Adipocyte (in vitro differentiated cells): Measurements from ENCODE around the gene GSTA5.
A peak's percentile ranks its signal among the peaks of the same experiment; 100 is the strongest.
"Not testable (repeated sequence)": the region's sequence is repeated elsewhere in the genome, so short reads cannot be mapped to it uniquely, and the experiment has no call there.

ENCODE experiments used
- DNase-seq: peaks from one replicate; pipeline ENCODE4 v3.0.0-alpha.2; 2015; ENCODE audit warnings: low read depth
- H3K27me3 ChIP-seq: replicated peaks from 2 replicates; pipeline ENCODE4 v1.7.0; 2013; ENCODE audit warnings: mild to moderate bottlenecking, low read length, moderate library complexity; ENCODE audit not compliant: control insufficient read depth, insufficient read depth
- H3K36me3 ChIP-seq: 2 replicates; pipeline ENCODE4 v1.7.0; 2013; ENCODE audit warnings: low read length, mild to moderate bottlenecking, moderate library complexity; ENCODE audit not compliant: control insufficient read depth, insufficient read depth, severe bottlenecking
- H3K4me1 ChIP-seq: 2 replicates; pipeline ENCODE4 v1.7.0; 2013; ENCODE audit warnings: mild to moderate bottlenecking, low read length, moderate library complexity; ENCODE audit not compliant: control insufficient read depth, insufficient read depth
- H3K4me3 ChIP-seq: 2 replicates; pipeline ENCODE4 v1.7.0; 2013; ENCODE audit warnings: mild to moderate bottlenecking, low read length, moderate library complexity
- H3K9ac ChIP-seq: 2 replicates; pipeline ENCODE4 v1.7.0; 2013; ENCODE audit warnings: mild to moderate bottlenecking, low read length, moderate library complexity
- H3K9me3 ChIP-seq: 2 replicates; pipeline ENCODE4 v1.7.0; 2013; ENCODE audit warnings: mild to moderate bottlenecking, low read length, moderate library complexity; ENCODE audit not compliant: control insufficient read depth

Gene GSTA5

DNA sequence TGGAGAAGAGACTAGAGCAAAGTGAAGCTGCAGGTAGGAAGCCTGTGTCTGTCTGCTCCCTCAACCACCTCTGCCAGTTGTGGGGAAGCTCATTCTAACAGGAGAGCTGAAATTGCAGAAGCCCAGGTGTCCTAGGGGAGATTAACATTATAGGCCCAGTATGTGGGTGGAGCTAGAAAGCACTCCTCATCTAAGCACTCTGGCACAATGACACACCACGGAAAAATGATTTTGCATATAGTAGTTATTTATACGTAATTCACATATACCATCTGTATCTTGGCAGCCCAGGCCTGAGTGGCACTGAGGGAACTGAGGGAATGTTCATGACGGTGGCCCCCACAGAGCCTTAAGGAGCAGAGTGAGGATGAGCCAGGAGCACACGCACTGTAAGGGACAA, 9.7 kb downstream of the GSTA5 start:
- H3K4me3 ChIP-seq, DNase-seq, H3K9ac ChIP-seq, H3K36me3 ChIP-seq, H3K9me3 ChIP-seq, H3K27me3 ChIP-seq: not testable (repeated sequence)
- H3K4me1 ChIP-seq, result peaks cover 13% of the 10 kb centered on the region

DNA sequence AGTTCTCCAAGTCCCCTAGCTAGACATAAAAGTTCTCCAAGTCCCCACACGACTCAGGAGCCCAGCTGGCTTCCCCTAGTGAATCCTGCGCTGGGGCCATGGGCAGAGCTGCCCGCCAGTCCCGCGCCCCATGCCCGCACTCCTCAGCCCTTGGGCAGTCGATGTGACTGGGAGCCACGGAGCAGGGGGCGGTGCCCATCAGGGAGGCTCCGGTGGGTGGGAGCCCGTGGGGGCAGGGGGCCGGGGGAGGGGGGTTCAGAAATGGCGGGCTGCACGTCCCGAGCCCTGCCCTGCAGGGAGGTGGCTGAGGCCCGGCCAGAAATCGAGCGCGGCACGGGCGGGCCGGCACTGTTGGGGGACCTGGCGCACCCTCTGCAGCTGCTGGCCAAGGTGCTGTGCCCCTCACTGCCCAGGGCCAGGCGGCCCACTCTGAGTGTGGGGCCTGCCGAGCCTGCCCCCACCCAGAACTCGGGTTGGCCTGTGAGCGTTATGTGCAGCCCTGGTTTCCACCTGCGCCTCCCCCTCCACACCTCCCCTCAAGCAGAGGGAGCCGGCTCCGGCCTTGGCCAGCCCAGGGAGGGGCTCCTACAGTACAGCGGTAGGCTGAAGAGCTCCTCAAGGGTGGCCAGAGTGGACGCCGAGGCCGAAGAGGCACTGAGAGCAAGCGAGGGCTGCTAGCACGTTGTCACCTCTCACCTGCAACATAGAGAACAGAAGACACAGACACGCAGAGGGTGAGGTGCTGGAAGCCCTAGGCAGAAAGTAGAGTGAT, 11.4 kb downstream of the GSTA5 start:
- H3K9ac ChIP-seq, result no peak overlapping the region
- no peaks in the 10 kb centered on the region for H3K9me3 ChIP-seq
- no peak overlapping the region for H3K4me3 ChIP-seq
- no peak for DNase-seq
- peaks cover 2% of the 10 kb centered on the region for H3K4me1 ChIP-seq
- no peaks in the 10 kb centered on the region for H3K27me3 ChIP-seq
- H3K36me3 ChIP-seq, result no peaks in the 10 kb centered on the region

DNA sequence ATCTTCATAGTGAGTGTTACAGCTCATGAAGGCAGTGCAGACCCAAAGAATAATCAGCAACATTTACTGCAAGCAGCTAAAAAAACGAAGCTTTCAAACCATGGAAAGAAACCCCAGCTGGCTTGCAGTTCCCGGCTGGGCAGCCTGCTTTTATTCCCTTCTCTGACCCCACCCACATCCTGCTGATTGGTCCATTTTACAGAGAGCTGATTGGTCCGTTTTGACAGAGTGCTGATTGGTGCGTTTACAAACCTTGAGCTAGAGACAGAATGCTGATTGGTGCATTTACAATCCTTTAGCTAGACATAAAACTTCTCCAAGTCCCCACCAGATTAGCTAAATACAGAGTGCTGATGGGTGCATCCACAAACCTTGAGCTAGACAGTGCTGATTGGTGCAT, 12.0 kb downstream of the GSTA5 start:
- not testable (repeated sequence) for H3K9ac ChIP-seq, H3K9me3 ChIP-seq, H3K27me3 ChIP-seq, H3K36me3 ChIP-seq, DNase-seq, H3K4me1 ChIP-seq, H3K4me3 ChIP-seq

DNA sequence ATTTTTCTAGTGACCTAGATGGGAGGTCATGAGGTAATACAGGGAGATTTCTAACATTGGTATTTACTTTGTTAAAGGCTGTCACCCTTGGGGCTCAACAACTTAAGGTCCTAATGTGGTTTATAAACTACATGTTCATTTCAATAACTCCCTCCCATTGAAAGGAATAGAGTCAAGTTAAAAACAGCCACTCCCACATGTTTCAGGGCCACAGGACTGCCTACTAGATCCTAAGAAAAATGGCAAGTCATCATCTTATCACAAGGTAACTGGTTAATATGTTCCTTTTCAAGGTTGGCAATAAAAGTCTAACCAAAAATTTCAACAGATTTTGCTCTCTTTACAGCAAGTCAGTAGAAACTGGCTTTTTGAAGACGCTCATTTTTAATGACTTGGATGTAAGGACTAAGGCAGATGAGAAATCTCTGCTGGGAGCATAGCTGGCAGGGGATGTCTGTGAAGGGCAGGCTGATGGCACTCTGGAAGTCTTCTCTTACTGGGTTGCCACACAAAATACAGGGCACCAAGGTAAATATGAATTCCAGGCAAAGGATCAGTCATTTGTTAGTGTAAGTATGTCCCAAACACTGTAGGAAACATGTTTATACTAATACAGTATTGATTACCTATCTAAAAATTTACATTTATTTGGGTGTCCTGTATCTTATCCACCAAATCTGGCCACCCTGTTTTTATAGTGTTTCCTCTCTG, 13.4 kb downstream of the GSTA5 start:
- H3K9me3 ChIP-seq, H3K36me3 ChIP-seq: not testable (repeated sequence)

DNA sequence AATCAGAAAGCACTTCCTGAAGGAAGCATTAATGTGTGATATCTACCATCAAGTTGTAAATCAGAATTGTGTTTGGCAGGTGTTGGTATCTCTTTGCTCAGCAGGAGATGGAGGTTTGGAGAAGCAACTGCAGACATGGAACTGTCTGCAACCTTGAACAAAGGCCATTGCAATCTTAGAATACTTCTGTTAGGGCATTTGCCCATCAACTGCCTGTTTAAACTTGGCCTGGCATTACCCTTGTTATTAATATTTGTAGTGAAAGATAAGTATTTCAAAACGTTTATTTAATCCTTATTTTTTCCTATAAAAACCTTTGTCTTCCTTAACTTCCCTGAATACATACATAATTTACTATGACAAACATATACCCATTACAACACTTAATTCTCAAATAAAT, 14.1 kb downstream of the GSTA5 start:
- Histone ChIP-seq H3K4me1 (no peaks in the 10 kb centered on the region), H3K9me3 (no peaks in the 10 kb centered on the region), H3K27me3 (no peaks in the 10 kb centered on the region), H3K36me3 (no peaks in the 10 kb centered on the region), H3K4me3 (no peak overlapping the region), H3K9ac (no peak overlapping the region)
- DNase-seq, result no peak

More for the DNA sequence above, 13.4 kb downstream of the GSTA5 start:
- H3K4me3 ChIP-seq, DNase-seq, H3K4me1 ChIP-seq, H3K27me3 ChIP-seq, H3K9ac ChIP-seq: not testable (repeated sequence)

DNA sequence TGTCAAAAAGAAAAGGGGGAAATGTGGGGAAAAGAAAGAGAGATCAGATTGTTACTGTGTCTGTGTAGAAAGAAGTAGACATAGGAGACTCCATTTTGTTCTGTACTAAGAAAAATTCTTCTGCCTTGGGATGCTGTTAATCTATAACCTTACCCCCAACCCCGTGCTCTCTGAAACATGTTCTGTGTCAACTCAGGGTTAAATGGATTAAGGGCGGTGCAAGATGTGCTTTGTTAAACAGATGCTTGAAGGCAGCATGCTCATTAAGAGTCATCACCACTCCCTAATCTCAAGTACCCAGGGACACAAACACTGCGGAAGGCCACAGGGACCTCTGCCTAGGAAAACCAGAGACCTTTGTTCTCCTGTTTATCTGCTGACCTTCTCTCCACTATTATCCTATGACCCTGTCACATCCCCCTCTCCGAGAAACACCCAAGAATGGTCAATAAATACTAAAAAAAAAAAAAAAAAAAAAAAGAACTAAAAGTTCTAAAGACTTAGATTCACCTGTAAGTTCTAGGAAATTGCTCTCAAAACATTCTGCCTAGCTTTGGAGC, 14.6 kb downstream of the GSTA5 start:
- H3K9me3 ChIP-seq, H3K4me3 ChIP-seq, H3K4me1 ChIP-seq, H3K27me3 ChIP-seq, DNase-seq, H3K36me3 ChIP-seq, H3K9ac ChIP-seq: not testable (repeated sequence)

DNA sequence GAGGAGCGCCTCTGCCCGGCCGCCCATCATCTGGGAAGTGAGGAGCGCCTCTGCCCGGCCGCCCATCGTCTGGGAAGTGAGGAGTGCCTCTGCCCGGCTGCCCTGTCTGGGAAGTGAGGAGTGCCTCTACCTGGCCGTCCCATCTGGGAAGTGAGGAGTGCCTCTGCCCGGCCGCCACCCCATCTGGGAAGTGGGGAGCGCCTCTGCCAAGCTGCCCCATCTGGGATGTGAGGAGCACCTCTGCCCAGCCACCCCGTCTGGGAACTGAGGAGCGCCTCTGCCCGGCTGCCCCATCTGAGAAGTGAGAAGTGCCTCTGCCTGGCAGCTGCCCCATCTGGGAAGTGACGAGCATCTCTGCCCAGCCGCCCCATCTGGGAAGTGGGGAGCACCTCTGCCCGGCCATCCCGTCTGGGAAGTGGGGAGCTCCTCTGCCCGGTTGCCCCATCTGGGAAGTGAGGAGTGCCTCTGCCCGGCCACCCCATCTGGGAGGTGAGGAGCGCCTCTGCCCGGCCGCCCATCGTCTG, 15.3 kb downstream of the GSTA5 start:
- H3K9me3 ChIP-seq, H3K9ac ChIP-seq, H3K36me3 ChIP-seq, H3K27me3 ChIP-seq, DNase-seq, H3K4me3 ChIP-seq: not testable (repeated sequence)
- H3K4me1 ChIP-seq, result peaks cover 11% of the 10 kb centered on the region

DNA sequence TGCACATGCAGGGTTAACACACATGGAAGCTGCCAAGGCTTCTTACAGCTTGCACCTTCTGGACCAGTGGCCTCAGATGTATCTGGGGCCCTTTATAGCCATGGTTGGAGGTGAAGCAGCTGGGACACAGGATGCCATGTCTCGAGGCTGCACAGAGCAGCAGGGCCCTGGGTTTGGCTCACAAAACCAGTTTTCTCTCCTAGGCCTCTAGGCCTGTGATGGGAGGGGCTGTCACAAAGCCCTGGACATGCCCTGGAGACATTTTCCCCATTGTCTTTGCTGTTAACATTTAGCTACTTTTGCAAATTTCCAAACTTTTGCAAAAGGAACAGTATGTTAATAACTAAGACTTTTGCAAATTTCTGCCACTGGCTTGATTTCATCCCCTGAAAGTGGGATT, 18.8 kb downstream of the GSTA5 start:
- no peaks in the 10 kb centered on the region for H3K9me3 ChIP-seq
- DNase-seq, result no peak
- no peaks in the 10 kb centered on the region for H3K27me3 ChIP-seq
- no peak overlapping the region for H3K9ac ChIP-seq
- peaks cover 40% of the 10 kb centered on the region for H3K4me1 ChIP-seq
- H3K4me3 ChIP-seq, result no peak overlapping the region
- no peaks in the 10 kb centered on the region for H3K36me3 ChIP-seq

DNA sequence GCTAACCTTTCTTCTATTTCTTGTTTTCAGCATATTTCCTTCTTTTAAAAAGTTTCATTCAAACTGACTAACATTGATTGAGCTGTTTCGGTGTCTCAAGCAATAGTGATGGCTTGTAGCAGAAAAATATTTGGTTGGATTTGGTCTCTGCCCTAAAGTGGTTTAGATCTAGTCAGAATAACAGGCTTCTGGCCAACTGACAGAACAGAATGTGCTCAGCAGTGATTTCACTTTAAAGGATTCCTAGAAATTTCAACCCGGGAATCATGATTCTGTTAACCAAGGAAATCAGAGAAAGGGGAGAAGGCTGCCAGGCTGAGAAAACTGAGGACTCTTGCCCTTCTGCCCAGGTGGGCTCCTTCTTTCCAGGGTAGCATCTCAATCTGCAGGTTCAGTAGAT, 20.4 kb downstream of the GSTA5 start:
- no peaks in the 10 kb centered on the region for H3K27me3 ChIP-seq
- no peaks in the 10 kb centered on the region for H3K9me3 ChIP-seq
- DNase-seq, result peak; percentile 84
- H3K9ac ChIP-seq, result peak overlapping the region; percentile 61
- peak overlapping the region; percentile 48 for H3K4me3 ChIP-seq
- no peaks in the 10 kb centered on the region for H3K36me3 ChIP-seq
- H3K4me1 ChIP-seq, result peaks cover 40% of the 10 kb centered on the region

DNA sequence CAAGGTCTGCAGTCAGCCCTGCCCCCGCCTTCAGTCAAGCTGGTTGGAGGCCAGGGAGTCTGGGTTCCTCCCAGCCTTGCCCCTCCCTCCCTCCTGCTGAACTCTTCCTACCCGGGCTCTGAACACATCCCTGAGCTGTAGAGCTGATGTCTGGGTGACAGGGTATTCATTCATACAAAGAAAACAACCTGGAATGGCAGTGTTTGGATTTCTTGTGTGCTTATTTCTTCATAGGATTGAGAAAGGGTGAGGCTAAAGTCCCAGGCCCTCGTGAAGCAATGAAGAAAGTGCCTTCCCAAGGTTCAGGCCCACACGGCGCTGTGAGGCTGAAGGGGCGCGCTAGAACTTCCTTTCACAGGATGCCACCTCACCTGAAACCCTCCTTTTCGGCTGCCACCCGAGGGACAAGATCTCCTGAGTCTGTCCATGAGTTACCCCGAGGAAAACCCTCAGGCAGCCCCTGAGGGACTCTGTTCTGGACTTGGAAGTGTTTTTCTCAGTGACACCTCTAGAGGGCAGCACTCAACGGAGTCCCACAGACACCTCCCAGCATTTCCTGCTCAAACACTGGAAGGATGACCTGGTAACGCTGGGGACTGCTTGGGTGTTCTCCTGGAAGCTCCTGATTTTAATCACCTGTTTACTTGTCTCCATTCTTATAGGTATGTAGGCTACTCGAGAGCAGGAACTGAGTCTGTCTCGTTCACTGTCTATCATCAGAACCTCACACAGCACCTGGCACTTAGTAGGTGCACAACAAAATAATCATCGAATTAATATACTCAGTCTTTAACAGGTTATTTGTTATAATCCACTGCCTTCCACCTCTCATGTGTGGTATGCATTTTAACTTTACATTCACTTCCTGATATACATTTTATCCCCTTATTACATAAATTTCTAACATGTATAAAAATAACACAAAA, 25.2 kb downstream of the GSTA5 start:
- Histone ChIP-seq H3K9me3 (no peaks in the 10 kb centered on the region), H3K4me1 (peaks cover 30% of the 10 kb centered on the region), H3K36me3 (no peaks in the 10 kb centered on the region), H3K9ac (no peak overlapping the region), H3K4me3 (no peak overlapping the region), H3K27me3 (no peaks in the 10 kb centered on the region)
- DNase-seq, result peak; percentile 62

DNA sequence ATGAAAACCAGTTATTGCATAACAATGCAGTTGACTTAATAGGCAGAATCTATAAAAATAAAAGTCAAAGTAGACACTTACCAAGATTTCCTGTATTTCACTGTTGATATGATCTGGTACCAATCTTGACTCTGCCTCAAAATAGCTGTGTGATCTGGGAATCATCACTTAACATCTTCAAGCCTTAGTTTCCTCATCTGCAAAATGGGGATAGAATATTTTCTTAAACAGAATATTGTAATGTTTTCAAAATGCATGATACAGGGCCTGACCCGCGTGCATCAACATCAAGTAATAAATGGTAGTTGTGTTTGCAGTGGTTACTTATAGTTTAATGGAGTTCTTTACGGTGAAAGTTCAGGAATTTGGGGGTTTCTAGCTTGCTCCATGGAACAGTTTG, 26.1 kb downstream of the GSTA5 start:
- not testable (repeated sequence) for H3K9ac ChIP-seq, DNase-seq, H3K27me3 ChIP-seq, H3K36me3 ChIP-seq, H3K4me3 ChIP-seq, H3K9me3 ChIP-seq
- H3K4me1 ChIP-seq, result peaks cover 21% of the 10 kb centered on the region
